SK-N-SH (cell line): Measurements from ENCODE around the gene NR2F1-AS1. TPM values are rescaled to one million over a fixed set of nuclear protein-coding genes. Genes with fewer than 3 reads are reported as not detected.
A peak's percentile ranks its signal among the peaks of the same experiment; 100 is the strongest.
"Not testable (repeated sequence)": the region's sequence is repeated elsewhere in the genome, so short reads cannot be mapped to it uniquely, and the experiment has no call there.

Source experiments
- CTCF ChIA-PET: fragments of 300-600, 350-600 bp; formaldehyde crosslinking; extraction: SDS; loops from one replicate; lab custom pipeline; 2021; lab: Yijun Ruan, JAX
- POLR2A ChIA-PET: fragments of 350-600 bp; sonication (Branson Sonifier 250); formaldehyde crosslinking; extraction: SDS; loops from one replicate; lab custom pipeline; 2020; ENCODE audit warnings: antibody characterized with exemption, inconsistent platforms; lab: Yijun Ruan, JAX
- DNase-seq: peaks from one replicate; pipeline ENCODE4 v3.0.0; 2012
- H2AFZ ChIP-seq: fragments of 200-600 bp; sonication (generic); 2 replicates; pipeline ENCODE4 v1.8.1; 2016; ENCODE audit warnings: antibody characterized with exemption, mild to moderate bottlenecking, low read depth
- H3F3A ChIP-seq: fragments of 200-600 bp; sonication (generic); replicated peaks from 2 replicates; pipeline ENCODE3; 2016; ENCODE audit warnings: antibody characterized with exemption, mild to moderate bottlenecking; ENCODE audit not compliant: insufficient read depth
- H3K27ac ChIP-seq, 2 experiments: fragments of 200-500 bp in 1 of 2; fragments of 200-600 bp in 1 of 2; sonication (Bioruptor generic) in 1 of 2; sonication (generic), shearing (Covaris generic) in 1 of 2; 2 replicates each; pipeline versions ENCODE4 v1.5.1 to v1.6.1; 2014 to 2016; ENCODE audit warnings: low read depth in 2 of 2, inconsistent platforms in 1 of 2, low read length in 1 of 2, mild to moderate bottlenecking in 1 of 2, mixed read lengths in 1 of 2
- H3K27me3 ChIP-seq: fragments of 200-600 bp; sonication (generic), shearing (Covaris generic); 2 replicates; pipeline ENCODE4 v1.6.1; 2016; ENCODE audit warnings: mixed run types; ENCODE audit not compliant: insufficient read depth
- H3K36me3 ChIP-seq, 2 experiments: fragments of 200-500 bp in 1 of 2; fragments of 200-600 bp in 1 of 2; sonication (Bioruptor generic) in 1 of 2; sonication (generic) in 1 of 2; replicated peaks in 1 of 2; 2 replicates each; pipeline versions ENCODE3 to v1.5.1; 2014 to 2016; ENCODE audit warnings: low read length in 1 of 2, mild to moderate bottlenecking in 1 of 2; ENCODE audit not compliant: insufficient read depth in 2 of 2, control insufficient read depth in 1 of 2
- H3K4me1 ChIP-seq, 2 experiments: fragments of 200-500 bp in 1 of 2; fragments of 200-600 bp in 1 of 2; sonication (Bioruptor generic) in 1 of 2; sonication (generic), shearing (Covaris generic) in 1 of 2; 2 replicates each; pipeline versions ENCODE4 v1.5.1 to v1.6.1; 2014 to 2016; ENCODE audit warnings: low read depth in 1 of 2, low read length in 1 of 2, mixed run types in 1 of 2; ENCODE audit not compliant: insufficient read depth in 2 of 2, control insufficient read depth in 1 of 2
- H3K4me2 ChIP-seq: fragments of 200-600 bp; sonication (generic), shearing (Covaris generic); 2 replicates; pipeline ENCODE4 v1.6.1; 2017; ENCODE audit warnings: mixed run types
- H3K4me3 ChIP-seq, 2 experiments: fragments of 200-500 bp in 1 of 2; fragments of 200-600 bp in 1 of 2; sonication (Bioruptor generic) in 1 of 2; sonication (generic), shearing (Covaris generic) in 1 of 2; 2 replicates each; pipeline versions ENCODE4 v1.5.1 to v1.8.1; 2014 to 2016; ENCODE audit warnings: low read depth in 2 of 2, inconsistent platforms in 1 of 2, low read length in 1 of 2, mild to moderate bottlenecking in 1 of 2, mixed read lengths in 1 of 2, moderate library complexity in 1 of 2
- H3K79me2 ChIP-seq: fragments of 200-600 bp; sonication (generic); 2 replicates; pipeline ENCODE4 v1.8.1; 2017; ENCODE audit warnings: mild to moderate bottlenecking; ENCODE audit not compliant: insufficient read depth
- H3K9ac ChIP-seq: fragments of 200-600 bp; sonication (generic); 2 replicates; pipeline ENCODE4 v1.6.1; 2017; ENCODE audit warnings: mixed run types
- H3K9me2 ChIP-seq: fragments of 200-600 bp; sonication (generic); 2 replicates; pipeline ENCODE4 v1.6.1; 2017; ENCODE audit warnings: mixed run types
- H3K9me3 ChIP-seq: fragments of 200-600 bp; sonication (generic); 2 replicates; pipeline ENCODE4 v1.6.1; 2017; ENCODE audit warnings: mixed run types, mild to moderate bottlenecking, moderate library complexity
- H4K20me1 ChIP-seq: fragments of 200-600 bp; sonication (generic); 2 replicates; pipeline ENCODE4 v1.6.1; 2017; ENCODE audit warnings: mild to moderate bottlenecking, mixed run types; ENCODE audit not compliant: insufficient read depth
- EZH2phosphoT487 ChIP-seq: fragments of 200-600 bp; sonication (generic); IDR thresholded peaks from 2 replicates; pipeline ENCODE4 v1.6.1; 2017; ENCODE audit warnings: low read depth, mixed run types, mild to moderate bottlenecking, antibody characterized with exemption, moderate library complexity, borderline replicate concordance
- FOSL2 ChIP-seq: IDR thresholded peaks from 2 replicates; pipeline ENCODE4 v1.4.0; 2012; ENCODE audit warnings: low read depth, mild to moderate bottlenecking, moderate library complexity, borderline replicate concordance
- JUND ChIP-seq: IDR thresholded peaks from 2 replicates; pipeline ENCODE4 v1.4.0; 2012
- MEF2A ChIP-seq: IDR thresholded peaks from 2 replicates; pipeline ENCODE4 v1.4.0; 2012; ENCODE audit warnings: low read depth, borderline replicate concordance
- NFIC ChIP-seq: IDR thresholded peaks from 2 replicates; pipeline ENCODE4 v1.4.0; 2012; ENCODE audit warnings: borderline replicate concordance
- RCOR1 ChIP-seq: fragments of 150-350 bp; IDR thresholded peaks from 2 replicates; pipeline ENCODE4 v1.6.1; 2017; ENCODE audit warnings: antibody characterized with exemption, low read length
- RFX5 ChIP-seq: IDR thresholded peaks from 2 replicates; pipeline ENCODE4 v1.6.1; 2012; ENCODE audit warnings: mild to moderate bottlenecking, improper control_type of control experiment, low read length
- SIN3A ChIP-seq: IDR thresholded peaks from 2 replicates; pipeline ENCODE4 v1.6.1; 2012; ENCODE audit warnings: low read depth, mild to moderate bottlenecking, low read length, moderate library complexity, borderline replicate concordance
- WGBS: methylation state at CpG from one replicate; pipeline ENCODE4 v1.1.6; 2017; ENCODE audit warnings: low lambda C conversion rate; 5-methylcytosine and 5-hydroxymethylcytosine counted together
- polyA plus RNA-seq, 3 experiments: library from polyadenylated mRNA; depleted of rRNA; stranded (reverse); fragments of >200 nt; gene quantifications; 2 replicates each; pipeline ENCODE4 v1.2.3, GENCODE V29; 2012
- TF ChIP-seq, protein P1 (sequence below): IDR thresholded peaks from 2 replicates; pipeline ENCODE4 v1.4.0; 2012; ENCODE audit warnings: low read depth
- TF ChIP-seq, protein P2 (sequence below): IDR thresholded peaks from 2 replicates; pipeline ENCODE4 v1.4.0; 2012; ENCODE audit warnings: low read depth, borderline replicate concordance

NR2F1-AS1 gene
- polyA plus RNA-seq, 1 of the 3 experiments (the other 2 are of a cell fraction) = 7.4 TPM

DNA sequence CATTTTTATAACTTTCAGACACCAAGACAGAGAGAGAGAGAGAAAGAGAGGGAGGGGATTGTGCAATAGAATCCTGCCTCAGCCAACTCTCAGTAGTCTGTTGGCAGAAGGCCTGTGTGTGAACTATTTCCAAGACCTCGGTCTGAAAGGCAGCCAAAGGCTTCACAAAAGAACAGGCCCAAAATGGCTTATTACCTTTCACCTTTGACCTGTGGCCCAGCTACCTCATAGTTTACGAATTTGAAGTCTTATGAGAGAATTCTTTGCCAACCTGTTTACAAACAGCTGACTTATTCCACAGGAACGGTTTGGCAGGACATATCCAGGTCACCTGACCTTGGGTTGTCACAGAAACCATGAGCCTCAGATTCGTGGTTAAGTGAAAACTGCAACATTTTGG is 48.6 kb downstream of the NR2F1-AS1 start:
- ChIA-PET CTCF (no interaction called here), POLR2A (no interaction called here)
- H3K36me3 ChIP-seq = peaks cover 0 to 50% of the 10 kb centered on the region in 2 experiments
- 73% methylated on average over 4 of the region's 4 CpGs for WGBS
- H3K4me3 ChIP-seq = no peak overlapping the region
- no peaks in the 10 kb centered on the region for H3K27me3 ChIP-seq
- no peak overlapping the region for H3K27ac ChIP-seq
- H3K4me2 ChIP-seq = no peak overlapping the region
- H3K9ac ChIP-seq = no peak overlapping the region
- peaks cover 6% of the 10 kb centered on the region; the same call in 1 of the 2 replicates for H3K9me3 ChIP-seq
- no peaks in the 10 kb centered on the region for H4K20me1 ChIP-seq
- no peaks in the 10 kb centered on the region for H3F3A ChIP-seq
- H3K9me2 ChIP-seq = no peaks in the 10 kb centered on the region
- H3K4me1 ChIP-seq = peaks cover 0 to 3% of the 10 kb centered on the region in 2 experiments; a peak in 2 of 4 replicates
- no peak for TF ChIP-seq RFX5
- no peak for TF ChIP-seq RCOR1
- TF ChIP-seq, protein P1, sequence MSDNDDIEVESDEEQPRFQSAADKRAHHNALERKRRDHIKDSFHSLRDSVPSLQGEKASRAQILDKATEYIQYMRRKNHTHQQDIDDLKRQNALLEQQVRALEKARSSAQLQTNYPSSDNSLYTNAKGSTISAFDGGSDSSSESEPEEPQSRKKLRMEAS = no peak
- TF ChIP-seq EZH2phosphoT487 = no peak
- TF ChIP-seq, protein P2, sequence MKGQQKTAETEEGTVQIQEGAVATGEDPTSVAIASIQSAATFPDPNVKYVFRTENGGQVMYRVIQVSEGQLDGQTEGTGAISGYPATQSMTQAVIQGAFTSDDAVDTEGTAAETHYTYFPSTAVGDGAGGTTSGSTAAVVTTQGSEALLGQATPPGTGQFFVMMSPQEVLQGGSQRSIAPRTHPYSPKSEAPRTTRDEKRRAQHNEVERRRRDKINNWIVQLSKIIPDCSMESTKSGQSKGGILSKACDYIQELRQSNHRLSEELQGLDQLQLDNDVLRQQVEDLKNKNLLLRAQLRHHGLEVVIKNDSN = peak; percentile 40; the same call in 1 of the 2 replicates
- 0 out of 2 replicates have a peak, but pooled peaks have one; percentile 17 for TF ChIP-seq NFIC
- no peak overlapping the region for H2AFZ ChIP-seq
- DNase-seq = no peak
- H3K79me2 ChIP-seq = peaks cover 6% of the 10 kb centered on the region; the same call in 1 of the 2 replicates

DNA sequence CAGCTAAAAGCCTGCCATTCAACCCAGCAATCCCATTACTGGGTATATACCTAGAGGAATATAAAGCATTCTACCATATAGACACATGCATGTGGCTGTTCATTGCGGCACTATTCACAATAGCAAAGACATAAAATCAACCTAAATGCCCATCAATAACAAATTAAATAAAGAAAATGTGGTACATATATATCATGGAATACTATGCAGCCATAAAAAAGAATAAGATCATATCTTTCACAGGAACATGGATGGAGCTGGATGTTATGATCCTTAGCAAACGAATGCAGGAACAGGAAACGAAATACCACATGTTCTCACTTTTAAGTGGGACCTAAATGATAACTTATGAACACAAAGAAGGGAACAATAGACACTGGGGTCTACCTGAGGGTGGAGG is 59.2 kb downstream of the NR2F1-AS1 start:
- H3F3A ChIP-seq, H4K20me1 ChIP-seq, H3K9me3 ChIP-seq, H3K27me3 ChIP-seq, CTCF ChIA-PET, H3K27ac ChIP-seq, H2AFZ ChIP-seq, H3K9me2 ChIP-seq, DNase-seq, H3K4me2 ChIP-seq, H3K4me3 ChIP-seq, H3K9ac ChIP-seq, H3K4me1 ChIP-seq: not testable (repeated sequence)
- POLR2A ChIA-PET = interaction anchor here (0.6 kb wide), 1 partner anchor 61 kb away, joined by 4 read pairs; the partner anchor contains the start of gene NR2F1
- H3K79me2 ChIP-seq = peaks cover 13% of the 10 kb centered on the region; the same call in 1 of the 2 replicates
- H3K36me3 ChIP-seq = peaks cover 2 to 48% of the 10 kb centered on the region in 2 experiments
- 88% methylated on average over 3 of the region's 3 CpGs for whole genome bisulfite sequencing

DNA sequence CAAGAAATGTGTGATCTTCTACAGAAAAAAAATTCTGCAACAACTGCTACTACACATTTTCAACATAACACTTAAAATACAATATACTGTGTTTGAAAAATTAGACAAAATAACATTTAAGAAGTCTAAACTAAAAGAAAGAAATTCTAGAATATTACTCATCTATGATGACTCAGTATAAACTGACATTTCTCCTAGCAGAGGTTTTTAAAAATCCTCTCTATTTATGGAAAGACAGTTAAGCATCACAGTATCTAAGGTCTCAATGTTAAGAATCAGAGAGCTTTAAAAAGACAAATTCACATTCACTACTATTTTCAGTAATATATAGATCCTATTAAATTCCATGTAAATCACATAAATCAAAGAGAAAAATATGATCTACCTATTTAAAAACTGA is 61.3 kb downstream of the NR2F1-AS1 start:
- peak; percentile 49; the same call in 1 of the 2 replicates for TF ChIP-seq MEF2A
- TF ChIP-seq SIN3A = no peak
- peak; percentile 56 for TF ChIP-seq JUND
- peak; percentile 66 for TF ChIP-seq FOSL2
- no peaks in the 10 kb centered on the region for H3K27me3 ChIP-seq
- peak overlapping the region; percentile 14; the same call in 1 of the 2 replicates for H2AFZ ChIP-seq
- peaks cover 2 to 30% of the 10 kb centered on the region in 2 experiments for H3K36me3 ChIP-seq
- ChIA-PET CTCF (interaction anchor here (0.6 kb wide), 1 partner anchor 589 kb away, joined by 3 read pairs; no protein-coding TSS in a partner anchor), POLR2A (no interaction called here)
- H3K9me3 ChIP-seq = peaks cover 4% of the 10 kb centered on the region; the same call in 1 of the 2 replicates
- H3F3A ChIP-seq = peaks cover 9% of the 10 kb centered on the region
- no peak for DNase-seq
- H3K27ac ChIP-seq = peak overlapping the region in 1 of 2 experiments; percentile 86; a peak in 2 of 4 replicates
- H3K4me2 ChIP-seq = peak overlapping the region; percentile 57; the same call in 1 of the 2 replicates
- H4K20me1 ChIP-seq = no peaks in the 10 kb centered on the region
- H3K9ac ChIP-seq = peak overlapping the region; percentile 25; the same call in 1 of the 2 replicates
- H3K9me2 ChIP-seq = no peaks in the 10 kb centered on the region
- no peak overlapping the region for H3K4me3 ChIP-seq
- H3K4me1 ChIP-seq = peaks cover 3 to 4% of the 10 kb centered on the region in 2 experiments; a peak in 1 of 4 replicates
- peaks cover 13% of the 10 kb centered on the region; the same call in 1 of the 2 replicates for H3K79me2 ChIP-seq
